ENCODE results near the gene EPB41L2. TPM values are rescaled to one million over a fixed set of nuclear protein-coding genes. Genes with fewer than 3 reads are reported as not detected.

Gene EPB41L2
- total RNA-seq, 4 donors from 2014 or later = 57.2 to 116 (median 85.2) TPM

DNA sequence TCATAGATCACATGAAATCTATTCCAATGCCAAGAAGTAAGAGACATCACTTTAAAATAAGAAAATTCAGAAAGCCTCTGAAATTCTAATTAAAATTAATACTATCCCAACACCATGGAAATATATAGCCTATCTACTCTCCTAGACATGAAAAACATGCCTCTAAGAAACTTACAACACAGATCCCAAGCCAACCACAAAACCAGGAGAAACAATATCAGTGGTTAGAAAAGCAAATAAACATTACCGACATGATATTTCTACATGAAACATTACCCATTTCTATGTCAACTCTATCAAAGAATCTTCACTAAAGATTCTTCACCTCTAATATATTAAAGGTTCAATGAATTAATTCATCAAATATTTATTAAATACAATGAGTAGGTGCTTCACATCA lies 4.8 kb downstream of the EPB41L2 start:
- TF ChIP-seq EP300 (IDR thresholded peaks at IDR 0.05) = no peak
- no peak for TF ChIP-seq POLR2AphosphoS5 (IDR thresholded peaks at IDR 0.05)
- no peak for TF ChIP-seq CTCF (IDR thresholded peaks at IDR 0.05)
- TF ChIP-seq POLR2A (IDR thresholded peaks at IDR 0.05) = no peak

DNA sequence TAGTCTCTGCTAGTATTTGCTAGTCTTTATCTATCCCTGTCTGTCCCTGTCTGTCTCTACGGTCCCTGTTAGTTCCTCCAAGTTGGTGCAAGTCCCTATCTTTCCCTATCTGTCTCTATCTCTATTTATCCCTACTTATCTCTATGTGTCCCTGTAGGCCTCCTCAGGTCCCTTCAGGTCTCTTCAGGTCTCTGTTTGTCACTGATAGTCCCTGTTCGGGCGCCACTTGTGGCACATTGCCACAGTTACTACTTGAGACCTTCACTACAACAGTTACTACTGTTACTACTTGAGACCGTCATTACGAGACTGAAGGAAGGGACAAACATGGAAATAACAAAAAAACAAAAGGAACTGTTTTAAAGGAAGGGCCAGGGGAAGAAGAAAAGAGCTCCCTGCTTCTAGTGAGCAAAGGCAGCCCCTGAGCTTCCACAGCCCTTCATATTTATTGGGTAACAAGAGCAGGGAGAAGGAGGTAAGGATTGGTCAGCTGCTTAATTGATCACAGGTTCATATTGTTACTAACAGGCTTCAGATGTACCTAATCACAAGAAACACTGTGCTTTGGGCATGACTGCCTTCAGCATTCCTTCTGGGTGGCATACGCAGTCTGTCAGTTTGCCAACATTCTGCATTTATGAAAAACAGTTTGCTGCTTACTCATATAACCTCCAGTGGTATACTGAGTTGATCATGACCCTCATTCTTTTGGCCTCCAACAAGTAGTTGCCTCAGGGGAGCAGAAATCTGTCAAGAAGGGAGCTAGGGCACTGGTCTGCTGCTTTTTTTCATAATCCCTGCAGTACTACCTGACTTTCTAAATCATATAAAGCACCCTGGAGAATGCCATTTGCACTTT lies 8.4 kb downstream of the EPB41L2 start:
- Histone ChIP-seq H3K9me3 (peaks cover 0 to 35% (median 0%) of the 10 kb centered on the region in 3 donors), H3K27me3 (no peaks in the 10 kb centered on the region), H3K27ac (no peak overlapping the region), H3K4me3 (no peak overlapping the region), H3K4me1 (peaks cover 0 to 5% (median 2%) of the 10 kb centered on the region in 3 donors), H3K36me3 (peaks cover 0 to 7% of the 10 kb centered on the region in 2 donors)
- WGBS, 2 donors (ENCODE audit: low coverage in 1 of 2) = 80 to 89% methylated on average over 1 to 2 of the region's 6 CpGs
- no peak for TF ChIP-seq EP300 (IDR thresholded peaks at IDR 0.05)
- no peak for TF ChIP-seq CTCF (IDR thresholded peaks at IDR 0.05)
- no peak for TF ChIP-seq POLR2AphosphoS5 (IDR thresholded peaks at IDR 0.05)
- TF ChIP-seq POLR2A (IDR thresholded peaks at IDR 0.05) = no peak
- no peak for ATAC-seq

More for the DNA sequence above, 4.8 kb downstream of the EPB41L2 start:
- Histone ChIP-seq H3K9me3 (peaks cover 0 to 35% (median 0%) of the 10 kb centered on the region in 3 donors), H3K27me3 (no peaks in the 10 kb centered on the region), H3K27ac (no peak overlapping the region), H3K4me3 (no peak overlapping the region), H3K36me3 (peaks cover 0 to 7% of the 10 kb centered on the region in 2 donors), H3K4me1 (peaks cover 0 to 18% (median 0%) of the 10 kb centered on the region in 3 donors)
- ATAC-seq = no peak
- WGBS, 2 donors (ENCODE audit: low coverage in 1 of 2) = 74 to 89% methylated on average over 1 of the region's 1 CpG

- no peak overlapping the region for H3K27ac ChIP-seq
- H3K36me3 ChIP-seq = peaks cover 0 to 7% of the 10 kb centered on the region in 2 donors
- peaks cover 0 to 35% (median 0%) of the 10 kb centered on the region in 3 donors for H3K9me3 ChIP-seq
- no peak for TF ChIP-seq CTCF (IDR thresholded peaks at IDR 0.05)
- TF ChIP-seq POLR2A (IDR thresholded peaks at IDR 0.05) = no peak
- TF ChIP-seq POLR2AphosphoS5 (IDR thresholded peaks at IDR 0.05) = no peak
- no peak for TF ChIP-seq EP300 (IDR thresholded peaks at IDR 0.05)
- WGBS, 2 donors (ENCODE audit: low coverage in 1 of 2) = 94 to 97% methylated on average over 7 of the region's 11 CpGs
- no peak for ATAC-seq
- peaks cover 0 to 10% (median 4%) of the 10 kb centered on the region in 3 donors for H3K4me1 ChIP-seq
- H3K27me3 ChIP-seq = no peaks in the 10 kb centered on the region
- no peak overlapping the region for H3K4me3 ChIP-seq
These were observed 9.4 kb downstream of the EPB41L2 start for GRCh38 chr6:131053546-131054240.

DNA sequence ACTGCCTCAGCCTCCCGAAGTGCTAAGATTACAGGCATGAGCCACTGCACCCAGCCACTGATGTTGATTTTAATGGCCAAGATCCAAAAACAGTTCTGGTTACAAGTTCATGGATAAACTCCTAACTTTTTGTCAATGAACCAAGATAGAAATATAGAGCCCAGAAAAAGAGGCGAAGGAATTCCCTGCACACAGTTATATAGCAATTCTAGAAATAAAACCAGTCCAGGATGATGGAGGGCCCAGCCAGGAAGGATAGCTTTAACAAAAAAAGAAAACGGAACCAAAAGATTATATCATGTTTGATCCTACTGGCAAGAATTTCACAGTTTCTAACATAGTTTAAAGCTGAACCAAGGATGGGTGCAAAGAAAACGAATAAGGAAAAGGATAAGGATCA lies 10.9 kb downstream of the EPB41L2 start:
- Histone ChIP-seq H3K27ac (no peak overlapping the region), H3K9me3 (peaks cover 0 to 35% (median 0%) of the 10 kb centered on the region in 3 donors), H3K36me3 (peaks cover 0 to 7% of the 10 kb centered on the region in 2 donors), H3K4me1 (peaks cover 0 to 15% (median 4%) of the 10 kb centered on the region in 3 donors), H3K4me3 (no peak overlapping the region), H3K27me3 (no peaks in the 10 kb centered on the region)
- WGBS, 2 donors (ENCODE audit: low coverage in 1 of 2) = 65 to 81% methylated on average over 3 to 4 of the region's 4 CpGs
- TF ChIP-seq CTCF (IDR thresholded peaks at IDR 0.05) (no peak), POLR2A (IDR thresholded peaks at IDR 0.05) (no peak), POLR2AphosphoS5 (IDR thresholded peaks at IDR 0.05) (no peak), EP300 (IDR thresholded peaks at IDR 0.05) (no peak)
- ATAC-seq = no peak
